OCI-M1 (cell line): ENCODE measurements around the gene SLC30A3.

Source experiments
- DNase-seq: peaks from one replicate; lab custom pipeline; 2025; lab: John Stamatoyannopoulos, UW

Gene SLC30A3

DNA sequence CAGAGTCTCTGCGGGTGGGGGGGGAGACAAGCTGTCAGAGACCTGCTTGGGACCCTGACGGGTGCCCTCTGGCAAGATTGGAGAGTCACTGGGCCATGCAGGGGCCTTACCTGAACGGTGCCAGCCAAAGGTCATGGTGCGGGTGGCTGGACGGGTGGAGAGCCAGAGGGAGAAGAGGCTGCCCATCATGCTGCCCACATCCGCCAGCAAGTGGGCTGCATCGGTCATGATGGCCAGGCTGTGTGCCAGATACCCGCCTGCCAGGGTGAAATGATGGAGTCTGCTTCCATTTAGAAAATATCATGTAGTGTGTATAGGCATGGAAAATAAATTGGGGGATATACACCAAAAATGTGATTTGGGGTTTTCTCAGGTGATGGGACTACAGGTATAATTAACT lies 4.8 kb downstream of the SLC30A3 start:
- no peak for DNase-seq

- DNase-seq = no peak
These were observed 5.9 kb downstream of the SLC30A3 start for GRCh38 chr2:27256855-27257454.

GRCh38 chr2:27255660-27256059 lies 7.2 kb downstream of the SLC30A3 start:
- no peak for DNase-seq

DNA sequence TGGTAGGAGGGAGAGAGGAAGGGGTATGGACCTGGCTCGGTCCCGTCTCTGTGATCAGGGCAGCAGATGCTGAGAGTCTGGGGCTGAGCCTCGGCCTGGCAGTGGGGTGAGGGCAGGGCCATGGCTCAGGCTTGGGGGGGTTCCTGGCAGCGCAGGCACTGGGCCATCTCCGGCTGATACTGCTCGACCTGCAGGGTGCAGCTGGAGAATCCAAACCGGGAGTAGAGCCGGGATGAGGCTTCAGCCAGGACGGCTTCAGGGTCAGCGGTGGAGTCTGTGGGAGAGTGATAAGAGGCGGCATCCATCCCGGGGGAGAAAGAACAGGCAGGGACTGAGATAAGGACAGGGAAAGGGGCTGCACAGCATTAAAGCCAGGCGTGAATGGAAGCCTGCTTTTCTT lies 7.7 kb downstream of the SLC30A3 start:
- DNase-seq = peak; percentile 39

GRCh38 chr2:27251766-27252165 lies 11.1 kb downstream of the SLC30A3 start:
- no peak for DNase-seq

DNA sequence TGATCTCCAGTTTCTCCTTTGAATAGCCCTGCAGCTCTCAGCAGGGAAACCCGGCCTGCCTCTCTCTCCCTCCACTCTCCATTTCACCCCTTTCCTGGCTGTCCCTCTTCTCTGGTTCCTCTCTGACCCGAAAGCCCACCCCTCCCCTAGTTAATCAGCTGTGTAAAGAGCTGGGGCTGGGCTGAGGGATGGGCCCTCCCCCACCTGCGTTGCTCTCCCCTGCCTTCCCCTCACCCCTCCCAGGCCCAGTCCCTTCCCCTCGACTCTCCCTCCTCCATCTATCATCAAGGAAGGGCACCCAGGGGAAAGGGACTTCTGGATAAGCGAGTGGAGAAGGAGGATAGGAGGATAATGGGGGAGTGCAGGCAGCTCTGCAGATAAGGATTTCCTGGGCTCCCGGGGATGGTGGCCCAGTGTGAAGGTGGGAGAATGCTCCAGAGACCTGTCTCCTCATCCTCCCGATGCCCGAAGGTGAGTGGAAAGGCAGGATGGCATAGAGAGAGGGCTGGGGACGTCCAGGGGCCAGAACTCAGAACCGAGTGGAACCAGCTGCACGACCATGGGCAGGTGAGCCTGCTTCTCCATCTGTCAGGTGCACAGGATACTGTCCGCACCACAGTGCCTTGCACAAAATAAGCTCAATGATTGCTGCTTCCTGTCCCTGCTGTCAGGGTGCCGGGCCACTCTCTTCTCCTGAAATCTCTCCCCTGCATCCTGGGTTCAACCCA lies 12.0 kb downstream of the SLC30A3 start:
- DNase-seq = no peak

- DNase-seq = peak; percentile 91
These were observed 12.8 kb downstream of the SLC30A3 start for GRCh38 chr2:27249891-27250651.

DNA sequence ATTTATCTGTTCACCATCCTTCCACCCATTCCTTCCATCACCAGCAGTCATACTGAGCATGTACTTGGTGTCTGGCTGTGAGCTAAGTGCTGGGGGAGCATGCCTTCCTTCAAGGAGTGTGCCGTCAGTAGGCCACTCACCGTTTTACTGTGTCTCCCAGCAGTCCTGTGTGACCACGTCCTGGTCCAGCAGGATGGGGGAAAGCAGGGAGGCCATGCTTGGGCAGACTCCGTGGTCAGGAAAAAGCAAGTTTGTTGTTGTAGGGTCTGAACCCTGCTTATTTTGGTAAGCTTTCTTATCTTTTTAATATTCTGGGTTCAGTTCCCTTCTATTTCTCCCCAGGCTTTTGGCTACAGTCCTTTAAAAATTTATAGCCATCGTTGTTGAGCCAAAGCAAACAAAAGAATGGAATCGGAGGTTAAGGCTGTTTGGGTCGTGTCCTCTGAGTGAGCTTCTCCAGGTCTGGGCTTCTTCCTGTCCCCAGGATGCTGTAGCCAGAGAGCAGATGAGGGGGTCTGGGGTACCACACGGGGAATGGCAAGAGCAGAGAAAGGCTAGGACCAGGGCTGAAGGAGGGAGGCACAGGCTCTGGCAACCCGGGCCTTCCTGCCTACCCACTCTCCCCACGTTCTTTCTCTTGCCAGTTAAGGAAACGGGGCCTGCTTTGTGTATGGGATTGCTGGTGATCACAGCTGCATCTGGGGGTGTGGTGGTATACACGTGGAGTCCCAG lies 13.5 kb downstream of the SLC30A3 start:
- no peak for DNase-seq

- DNase-seq = no peak
These were observed 15.0 kb downstream of the SLC30A3 start for GRCh38 chr2:27247893-27248292.

- DNase-seq = no peak
These were observed 17.2 kb downstream of the SLC30A3 start for GRCh38 chr2:27245626-27246025.

DNA sequence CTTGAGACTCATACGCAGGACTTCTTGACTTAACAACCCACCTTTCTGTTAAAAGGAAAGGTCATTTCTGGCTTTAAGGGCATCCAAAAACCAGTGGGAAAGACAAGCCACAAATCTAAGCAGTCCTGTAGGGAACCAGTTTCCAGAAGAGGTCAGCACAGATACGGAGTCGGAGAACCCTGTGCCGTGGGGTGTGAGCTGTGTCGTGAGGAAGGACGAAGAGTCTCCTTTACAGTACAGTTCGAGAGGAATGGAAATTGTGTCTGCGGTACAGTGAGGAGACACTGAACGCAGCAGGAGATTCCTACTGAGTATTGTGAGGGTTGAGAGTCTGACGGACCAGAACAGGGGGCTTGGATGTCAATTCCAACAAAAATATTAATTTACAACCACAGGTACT lies 17.7 kb downstream of the SLC30A3 start:
- no peak for DNase-seq

- no peak for DNase-seq
These were observed 19.3 kb downstream of the SLC30A3 start for GRCh38 chr2:27243391-27244130.

DNA sequence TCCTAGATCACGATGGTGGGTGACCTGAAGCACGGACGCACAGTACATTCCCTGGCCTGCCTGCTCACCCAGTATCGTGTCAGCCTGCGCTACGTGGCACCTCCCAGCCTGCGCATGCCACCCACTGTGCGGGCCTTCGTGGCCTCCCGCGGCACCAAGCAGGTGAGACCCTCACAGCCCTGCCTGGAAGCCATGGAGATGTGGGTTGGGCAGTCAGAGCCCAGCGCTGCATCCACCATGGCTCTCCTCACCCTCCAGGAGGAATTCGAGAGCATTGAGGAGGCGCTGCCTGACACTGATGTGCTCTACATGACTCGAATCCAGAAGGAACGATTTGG lies 20.3 kb downstream of the SLC30A3 start:
- DNase-seq = no peak

GRCh38 chr2:27241761-27242613 lies 20.9 kb downstream of the SLC30A3 start:
- DNase-seq = no peak

GRCh38 chr2:27240406-27240805 lies 22.4 kb downstream of the SLC30A3 start:
- no peak for DNase-seq

DNA sequence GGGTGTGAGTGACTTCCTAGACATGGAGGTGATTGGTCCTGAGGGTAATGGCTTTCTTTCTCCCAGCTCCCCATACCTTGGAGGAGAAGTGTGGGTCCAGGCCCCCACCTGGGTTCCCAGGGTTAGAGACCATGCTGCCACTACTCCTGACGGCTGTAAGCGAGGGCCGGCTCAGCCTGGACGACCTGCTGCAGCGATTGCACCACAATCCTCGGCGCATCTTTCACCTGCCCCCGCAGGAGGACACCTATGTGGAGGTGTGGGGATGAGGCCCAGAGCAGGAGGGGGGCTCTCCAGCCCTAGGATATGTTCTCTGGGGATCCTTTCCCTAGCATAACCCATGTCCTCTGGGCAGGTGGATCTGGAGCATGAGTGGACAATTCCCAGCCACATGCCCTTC lies 23.9 kb downstream of the SLC30A3 start:
- DNase-seq = no peak

DNA sequence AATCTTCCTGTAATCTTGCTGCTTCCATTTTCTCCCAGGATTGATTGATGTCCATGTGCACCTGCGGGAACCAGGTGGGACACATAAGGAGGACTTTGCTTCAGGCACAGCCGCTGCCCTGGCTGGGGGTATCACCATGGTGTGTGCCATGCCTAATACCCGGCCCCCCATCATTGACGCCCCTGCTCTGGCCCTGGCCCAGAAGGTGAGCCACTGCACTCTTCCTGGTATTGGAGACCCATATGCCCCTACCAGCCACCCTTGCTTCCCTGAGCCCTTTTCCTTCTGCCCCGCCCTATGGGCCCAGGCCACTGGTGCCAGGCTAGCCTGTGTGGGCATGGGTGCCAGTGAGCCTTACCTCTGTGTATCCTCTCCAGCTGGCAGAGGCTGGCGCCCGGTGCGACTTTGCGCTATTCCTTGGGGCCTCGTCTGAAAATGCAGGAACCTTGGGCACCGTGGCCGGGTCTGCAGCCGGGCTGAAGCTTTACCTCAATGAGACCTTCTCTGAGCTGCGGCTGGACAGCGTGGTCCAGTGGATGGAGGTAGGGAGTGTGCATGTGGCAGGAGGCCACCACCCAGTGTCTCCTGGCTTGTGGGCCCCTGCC lies 25.4 kb downstream of the SLC30A3 start:
- no peak for DNase-seq

DNA sequence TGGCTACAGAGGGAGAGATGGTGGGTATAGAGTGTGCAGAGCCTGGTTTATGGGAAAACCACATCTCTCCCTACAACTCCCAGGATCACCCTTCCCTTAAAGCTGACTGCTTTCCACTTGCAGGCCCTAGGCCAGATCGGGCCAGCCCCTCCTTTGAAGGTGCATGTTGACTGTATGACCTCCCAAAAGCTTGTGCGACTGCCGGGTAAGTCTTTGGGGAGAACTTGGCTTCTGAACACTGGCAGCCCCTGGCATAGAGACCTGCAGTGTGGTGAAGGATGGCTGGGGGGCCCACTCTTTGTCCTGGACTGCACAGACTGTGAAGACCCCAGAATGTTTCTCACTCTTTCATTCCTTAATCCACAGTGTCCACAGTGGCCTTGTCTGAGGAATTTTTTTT lies 26.2 kb downstream of the SLC30A3 start:
- no peak for DNase-seq

- DNase-seq = no peak
These were observed 26.7 kb downstream of the SLC30A3 start for GRCh38 chr2:27236136-27236535.

GRCh38 chr2:27233341-27233740 lies 29.5 kb downstream of the SLC30A3 start:
- no peak for DNase-seq

- no peak for DNase-seq
These were observed 30.9 kb downstream of the SLC30A3 start for GRCh38 chr2:27231921-27232320.
